Upper lobe of right lung (tissue), 1 donor: ENCODE results near the gene PXYLP1. TPM values are rescaled to one million over a fixed set of nuclear protein-coding genes. Genes with fewer than 3 reads are reported as not detected.
A peak's percentile ranks its signal among the peaks of the same experiment; 100 is the strongest.

ENCODE experiments used
- ATAC-seq: fragments of 200-7000 bp; cut with Tn5 transposase; one replicate; pipeline ENCODE4 v1.9.1; 2020; ENCODE audit warnings: mild to moderate bottlenecking, moderate library complexity
- DNase-seq: peaks from one replicate; pipeline ENCODE4 v3.0.0-alpha.2; 2020
- H3K27ac ChIP-seq: fragments of 200-600 bp; one replicate; pipeline ENCODE4 v1.8.0; 2022
- H3K27me3 ChIP-seq: fragments of 200-600 bp; one replicate; pipeline ENCODE4 v1.8.0; 2022; ENCODE audit warnings: mild to moderate bottlenecking
- H3K36me3 ChIP-seq: fragments of 200-600 bp; one replicate; pipeline ENCODE4 v1.8.0; 2022
- H3K4me1 ChIP-seq: fragments of 200-600 bp; one replicate; pipeline ENCODE4 v1.8.0; 2022
- H3K4me3 ChIP-seq: fragments of 200-600 bp; one replicate; pipeline ENCODE4 v1.8.0; 2022; ENCODE audit warnings: mild to moderate bottlenecking
- H3K9me3 ChIP-seq: fragments of 200-600 bp; one replicate; pipeline ENCODE4 v1.8.0; 2022
- CTCF ChIP-seq: fragments of 200-600 bp; IDR thresholded peaks from one replicate; pipeline ENCODE4 v1.8.0; 2022; ENCODE audit warnings: antibody characterized with exemption
- intact Hi-C: fragments of 100-400 bp; cut with DNase I; formaldehyde crosslinking; loops from one replicate; pipeline ENCODE4 v1.11.0; 2022
- total RNA-seq: library from RNA; stranded (reverse); fragmentation: NEBNext Ultra II Directional; extraction: Animal tissue kit (Norgen Biotek cat#: 25700); gene quantifications from one replicate; pipeline ENCODE4 v1.2.1, GENCODE V29; 2021
- donor health status: DM: no; HTN: yes; CAD: no; lungs with severe emphysema.

Gene PXYLP1
- total RNA-seq, 1 donor from 2014 or later, result 13.6 TPM

- ATAC-seq (no peak), DNase-seq (no peak)
- intact Hi-C loops, result no loop called here
- Histone ChIP-seq H3K9me3 (no peaks in the 10 kb centered on the region), H3K4me3 (no peak overlapping the region), H3K36me3 (no peaks in the 10 kb centered on the region), H3K4me1 (no peaks in the 10 kb centered on the region), H3K27ac (no peak overlapping the region), H3K27me3 (no peaks in the 10 kb centered on the region)
- no peak for TF ChIP-seq CTCF
Observed at GRCh38 chr3:141337991-141338390, 106.4 kb downstream of the PXYLP1 start.

GRCh38 chr3:141338881-141339280, 107.3 kb downstream of the PXYLP1 start:
- no peak overlapping the region for H3K27ac ChIP-seq
- H3K27me3 ChIP-seq, result no peaks in the 10 kb centered on the region
- DNase-seq, result no peak
- no peak for ATAC-seq
- H3K4me3 ChIP-seq, result no peak overlapping the region
- no peak for TF ChIP-seq CTCF
- intact Hi-C loops, result no loop called here
- no peaks in the 10 kb centered on the region for H3K36me3 ChIP-seq
- no peaks in the 10 kb centered on the region for H3K9me3 ChIP-seq
- no peaks in the 10 kb centered on the region for H3K4me1 ChIP-seq

GRCh38 chr3:141341536-141341935, 109.9 kb downstream of the PXYLP1 start:
- no peak overlapping the region for H3K4me3 ChIP-seq
- TF ChIP-seq CTCF, result no peak
- DNase-seq (no peak), ATAC-seq (no peak)
- H3K9me3 ChIP-seq, result no peaks in the 10 kb centered on the region
- intact Hi-C loops, result no loop called here
- H3K4me1 ChIP-seq, result no peaks in the 10 kb centered on the region
- no peak overlapping the region for H3K27ac ChIP-seq
- H3K36me3 ChIP-seq, result no peaks in the 10 kb centered on the region
- no peaks in the 10 kb centered on the region for H3K27me3 ChIP-seq

- Histone ChIP-seq H3K4me3 (no peak overlapping the region), H3K9me3 (no peaks in the 10 kb centered on the region), H3K36me3 (no peaks in the 10 kb centered on the region), H3K27ac (no peak overlapping the region), H3K4me1 (no peaks in the 10 kb centered on the region), H3K27me3 (no peaks in the 10 kb centered on the region)
- DNase-seq (no peak), ATAC-seq (peak; percentile 53)
- intact Hi-C loops, result no loop called here
- TF ChIP-seq CTCF, result no peak
Observed at GRCh38 chr3:141342386-141342785, 110.8 kb downstream of the PXYLP1 start.

- no peaks in the 10 kb centered on the region for H3K36me3 ChIP-seq
- ATAC-seq (no peak), DNase-seq (no peak)
- no peaks in the 10 kb centered on the region for H3K4me1 ChIP-seq
- H3K27me3 ChIP-seq, result no peaks in the 10 kb centered on the region
- intact Hi-C loops, result no loop called here
- no peaks in the 10 kb centered on the region for H3K9me3 ChIP-seq
- no peak for TF ChIP-seq CTCF
- no peak overlapping the region for H3K4me3 ChIP-seq
- H3K27ac ChIP-seq, result no peak overlapping the region
Observed at GRCh38 chr3:141343077-141343476, 111.5 kb downstream of the PXYLP1 start.

GRCh38 chr3:141343865-141344271, 112.2 kb downstream of the PXYLP1 start:
- H3K27me3 ChIP-seq, result no peaks in the 10 kb centered on the region
- no peaks in the 10 kb centered on the region for H3K9me3 ChIP-seq
- no peak for ATAC-seq
- no peak overlapping the region for H3K27ac ChIP-seq
- no peaks in the 10 kb centered on the region for H3K36me3 ChIP-seq
- no peaks in the 10 kb centered on the region for H3K4me1 ChIP-seq
- intact Hi-C loops, result no loop called here
- no peak for TF ChIP-seq CTCF
- no peak for DNase-seq
- H3K4me3 ChIP-seq, result no peak overlapping the region
